Neural progenitor cell (in vitro differentiated cells): ENCODE data around the gene BRD3. TPM values are rescaled to one million over a fixed set of nuclear protein-coding genes. Genes with fewer than 3 reads are reported as not detected.

Source experiments
- DNase-seq: peaks from one replicate; pipeline ENCODE4 v3.0.0-alpha.2; 2016; ENCODE audit warnings: low spot score
- H2AFZ ChIP-seq: fragments of 200-600 bp; sonication (generic); replicated peaks from 2 replicates; pipeline ENCODE4 v1.6.1; 2016; ENCODE audit warnings: antibody characterized with exemption
- H3F3A ChIP-seq: fragments of 200-600 bp; sonication (generic); 2 replicates; pipeline ENCODE4 v1.6.1; 2016; ENCODE audit warnings: antibody characterized with exemption, low read depth
- H3K27ac ChIP-seq: fragments of 200-600 bp; sonication (generic); 2 replicates; pipeline ENCODE4 v1.5.1; 2016; ENCODE audit warnings: mild to moderate bottlenecking
- H3K27me3 ChIP-seq: fragments of 200-600 bp; sonication (generic); 2 replicates; pipeline ENCODE4 v1.6.1; 2016; ENCODE audit warnings: mild to moderate bottlenecking, moderate library complexity
- H3K36me3 ChIP-seq: fragments of 200-600 bp; sonication (generic); 2 replicates; pipeline ENCODE4 v1.5.1; 2016
- H3K4me1 ChIP-seq: fragments of 200-600 bp; sonication (generic); 2 replicates; pipeline ENCODE4 v1.6.1; 2016; ENCODE audit warnings: mixed run types
- H3K4me2 ChIP-seq: fragments of 200-600 bp; sonication (generic); 2 replicates; pipeline ENCODE4 v1.6.1; 2016
- H3K4me3 ChIP-seq: fragments of 200-600 bp; sonication (generic); 2 replicates; pipeline ENCODE4 v1.5.1; 2016
- H3K79me2 ChIP-seq: fragments of 200-600 bp; sonication (generic); 2 replicates; pipeline ENCODE4 v1.6.1; 2016; ENCODE audit warnings: low read depth
- H3K9ac ChIP-seq: fragments of 200-600 bp; sonication (generic); 2 replicates; pipeline ENCODE4 v1.6.1; 2016
- H3K9me3 ChIP-seq: fragments of 200-600 bp; sonication (generic); 2 replicates; pipeline ENCODE4 v1.5.1; 2016; ENCODE audit warnings: low read depth
- H4K20me1 ChIP-seq: fragments of 200-600 bp; sonication (generic); 2 replicates; pipeline ENCODE4 v1.6.1; 2016; ENCODE audit warnings: low read depth
- H3K27ac Mint-ChIP-seq: 3 replicates; pipeline ENCODE4 v1.8.0; 2021; ENCODE audit warnings: mixed read lengths
- H3K27me3 Mint-ChIP-seq: 2 replicates; pipeline ENCODE4 v1.8.0; 2022; ENCODE audit warnings: low read depth, mild to moderate bottlenecking, inconsistent platforms, moderate library complexity, mixed read lengths; ENCODE audit not compliant: insufficient read depth
- H3K36me3 Mint-ChIP-seq: 3 replicates; pipeline ENCODE4 v1.8.0; 2021; ENCODE audit warnings: mixed read lengths
- H3K4me1 Mint-ChIP-seq: 3 replicates; pipeline ENCODE4 v1.8.0; 2021; ENCODE audit warnings: mixed read lengths
- H3K4me3 Mint-ChIP-seq: 3 replicates; pipeline ENCODE4 v1.8.0; 2021; ENCODE audit warnings: mild to moderate bottlenecking, moderate library complexity, mixed read lengths
- H3K9me3 Mint-ChIP-seq: 3 replicates; pipeline ENCODE4 v1.8.0; 2020; ENCODE audit warnings: mixed read lengths
- EZH2 ChIP-seq: fragments of 200-600 bp; sonication (generic); IDR thresholded peaks from 2 replicates; pipeline ENCODE4 v1.6.1; 2017; ENCODE audit warnings: antibody characterized with exemption, mild to moderate bottlenecking, moderate library complexity
- EZH2phosphoT487 ChIP-seq: fragments of 200-600 bp; sonication (generic); IDR thresholded peaks from 2 replicates; pipeline ENCODE4 v1.6.1; 2017; ENCODE audit warnings: antibody characterized with exemption
- total RNA-seq: library from RNA; depleted of rRNA; stranded (reverse); fragments of >200 nt; gene quantifications from 2 replicates; pipeline ENCODE4 v1.2.3, GENCODE V29; 2015; ENCODE audit warnings: low replicate concordance
- TF ChIP-seq, protein P1 (sequence below): fragments of 200-600 bp; sonication (generic); IDR thresholded peaks from 2 replicates; pipeline ENCODE4 v1.5.1; 2017; ENCODE audit warnings: antibody characterized with exemption, mild to moderate bottlenecking

Gene BRD3
- total RNA-seq, 1 donor from 2014 or later, result 14.8 TPM

DNA sequence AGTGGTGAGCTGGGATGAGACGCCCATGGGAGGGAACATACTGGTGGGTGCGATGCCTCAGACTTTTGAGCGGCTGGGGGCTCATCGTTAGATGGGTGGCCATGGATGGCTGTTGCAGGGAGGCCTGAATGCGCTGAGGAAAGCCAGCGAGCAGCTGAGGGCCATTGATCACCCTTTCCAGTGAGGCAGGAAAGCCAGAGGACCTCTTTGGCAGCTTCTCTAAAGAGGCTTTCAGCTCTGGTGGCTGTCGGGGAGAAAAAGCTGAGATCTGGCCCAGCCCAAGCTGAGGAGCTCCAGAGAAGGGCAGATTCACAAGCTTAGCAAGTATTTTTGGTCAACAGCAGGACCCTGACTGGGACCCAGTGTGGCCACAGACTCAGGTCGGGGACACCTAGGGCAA lies 62.4 kb downstream of the BRD3 start:
- Mint-ChIP-seq H3K4me3 (no peak overlapping the region), H3K27ac (peak overlapping the region; percentile 33), H3K4me1 (peaks cover under 1% of the 10 kb centered on the region), H3K27me3 (peaks cover 9% of the 10 kb centered on the region), H3K9me3 (peaks cover 7% of the 10 kb centered on the region), H3K36me3 (no peaks in the 10 kb centered on the region)
- H3F3A ChIP-seq, result no peaks in the 10 kb centered on the region
- TF ChIP-seq EZH2phosphoT487 (no peak), EZH2 (no peak)
- TF ChIP-seq, protein P1, sequence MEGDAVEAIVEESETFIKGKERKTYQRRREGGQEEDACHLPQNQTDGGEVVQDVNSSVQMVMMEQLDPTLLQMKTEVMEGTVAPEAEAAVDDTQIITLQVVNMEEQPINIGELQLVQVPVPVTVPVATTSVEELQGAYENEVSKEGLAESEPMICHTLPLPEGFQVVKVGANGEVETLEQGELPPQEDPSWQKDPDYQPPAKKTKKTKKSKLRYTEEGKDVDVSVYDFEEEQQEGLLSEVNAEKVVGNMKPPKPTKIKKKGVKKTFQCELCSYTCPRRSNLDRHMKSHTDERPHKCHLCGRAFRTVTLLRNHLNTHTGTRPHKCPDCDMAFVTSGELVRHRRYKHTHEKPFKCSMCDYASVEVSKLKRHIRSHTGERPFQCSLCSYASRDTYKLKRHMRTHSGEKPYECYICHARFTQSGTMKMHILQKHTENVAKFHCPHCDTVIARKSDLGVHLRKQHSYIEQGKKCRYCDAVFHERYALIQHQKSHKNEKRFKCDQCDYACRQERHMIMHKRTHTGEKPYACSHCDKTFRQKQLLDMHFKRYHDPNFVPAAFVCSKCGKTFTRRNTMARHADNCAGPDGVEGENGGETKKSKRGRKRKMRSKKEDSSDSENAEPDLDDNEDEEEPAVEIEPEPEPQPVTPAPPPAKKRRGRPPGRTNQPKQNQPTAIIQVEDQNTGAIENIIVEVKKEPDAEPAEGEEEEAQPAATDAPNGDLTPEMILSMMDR, result no peak
- no peaks in the 10 kb centered on the region for H4K20me1 ChIP-seq
- no peaks in the 10 kb centered on the region for H3K79me2 ChIP-seq
- no peaks in the 10 kb centered on the region for H3K36me3 ChIP-seq
- no peak overlapping the region for H3K4me3 ChIP-seq
- no peaks in the 10 kb centered on the region for H3K27me3 ChIP-seq
- H3K9ac ChIP-seq, result no peak overlapping the region
- no peaks in the 10 kb centered on the region for H3K9me3 ChIP-seq
- no peak overlapping the region for H2AFZ ChIP-seq
- H3K4me1 ChIP-seq, result no peaks in the 10 kb centered on the region
- no peak overlapping the region for H3K27ac ChIP-seq
- H3K4me2 ChIP-seq, result no peak overlapping the region
- no peak for DNase-seq

DNA sequence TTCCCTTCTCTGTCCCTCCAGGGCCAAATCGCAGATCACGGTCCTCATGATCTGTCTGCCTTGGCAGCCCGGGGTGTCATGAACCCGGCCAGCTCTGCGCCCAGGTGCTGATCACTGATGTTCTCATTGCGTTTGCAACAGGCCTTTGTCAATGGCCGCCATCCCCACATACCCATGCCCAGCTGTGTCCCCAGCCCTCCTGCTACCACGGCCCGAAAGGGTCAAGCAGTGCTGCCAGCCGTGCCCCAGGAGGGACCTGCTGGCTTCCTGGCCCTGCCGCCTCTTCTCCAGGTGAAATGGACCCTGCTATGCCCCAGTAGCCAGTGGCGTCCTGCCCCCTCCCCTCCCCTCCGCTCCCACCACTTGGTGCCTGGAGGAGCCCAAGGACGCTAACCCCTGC lies 62.9 kb downstream of the BRD3 start:
- peaks cover 8% of the 10 kb centered on the region for H3K27me3 Mint-ChIP-seq
- Histone ChIP-seq H3K4me2 (no peak overlapping the region), H3K79me2 (no peaks in the 10 kb centered on the region), H3K36me3 (no peaks in the 10 kb centered on the region), H3K4me1 (no peaks in the 10 kb centered on the region), H3K4me3 (no peak overlapping the region), H3F3A (no peaks in the 10 kb centered on the region), H3K9me3 (no peaks in the 10 kb centered on the region), H2AFZ (no peak overlapping the region), H3K27ac (no peak overlapping the region), H3K27me3 (no peaks in the 10 kb centered on the region), H4K20me1 (no peaks in the 10 kb centered on the region), H3K9ac (no peak overlapping the region)
- no peak overlapping the region for H3K27ac Mint-ChIP-seq
- peaks cover 3% of the 10 kb centered on the region for H3K4me1 Mint-ChIP-seq
- TF ChIP-seq EZH2phosphoT487, result no peak
- TF ChIP-seq EZH2, result no peak
- TF ChIP-seq, protein P1, result no peak
- no peak overlapping the region for H3K4me3 Mint-ChIP-seq
- peaks cover 7% of the 10 kb centered on the region for H3K9me3 Mint-ChIP-seq
- no peak for DNase-seq
- H3K36me3 Mint-ChIP-seq, result no peaks in the 10 kb centered on the region

DNA sequence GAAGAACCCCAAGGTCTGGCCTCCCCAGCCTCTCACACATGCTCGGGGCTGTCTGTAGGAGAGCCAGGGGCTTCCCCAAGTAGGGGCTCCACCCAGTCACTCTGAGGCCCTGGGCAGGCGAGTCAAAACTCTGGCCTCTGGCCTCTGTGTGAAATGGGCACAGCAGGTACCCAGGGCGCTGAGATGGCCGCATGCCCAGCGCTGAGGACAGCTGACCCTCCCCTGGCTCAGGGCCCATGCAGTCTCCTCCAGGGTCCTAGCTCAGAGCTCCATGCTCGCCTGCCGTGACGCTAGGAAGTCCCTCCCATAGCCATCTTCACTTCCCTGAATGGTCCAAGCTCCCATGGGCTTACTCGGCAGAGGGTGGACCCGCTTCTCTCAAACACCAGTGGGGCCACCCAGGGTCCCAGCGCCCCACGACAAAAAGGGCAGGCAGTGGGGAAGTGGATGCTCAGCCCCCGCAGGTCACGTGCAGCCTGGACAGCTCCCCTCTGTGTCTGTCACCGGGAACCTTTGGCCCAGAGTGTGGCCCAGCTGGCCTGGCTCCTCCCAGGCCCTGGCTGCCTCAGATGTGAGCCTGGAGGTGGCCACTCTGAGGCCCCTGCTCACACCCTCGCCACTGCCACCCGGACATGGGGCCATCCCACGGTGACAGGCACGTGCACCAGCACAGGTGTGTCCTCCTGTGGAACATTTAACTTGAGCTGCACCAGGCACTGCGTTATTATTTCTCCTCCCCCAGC lies 63.5 kb downstream of the BRD3 start:
- no peaks in the 10 kb centered on the region for H3K79me2 ChIP-seq
- H3K4me1 Mint-ChIP-seq, result peaks cover 3% of the 10 kb centered on the region

More for the DNA sequence above, 63.5 kb downstream of the BRD3 start:
- no peak overlapping the region for H3K4me3 Mint-ChIP-seq
- no peaks in the 10 kb centered on the region for H3K36me3 ChIP-seq
- H4K20me1 ChIP-seq, result no peaks in the 10 kb centered on the region
- no peak for DNase-seq
- H3K27me3 Mint-ChIP-seq, result peaks cover 8% of the 10 kb centered on the region
- H3K27me3 ChIP-seq, result no peaks in the 10 kb centered on the region
- H3K4me1 ChIP-seq, result no peaks in the 10 kb centered on the region
- H3K9me3 ChIP-seq, result no peaks in the 10 kb centered on the region
- H3K4me2 ChIP-seq, result no peak overlapping the region
- peaks cover 4% of the 10 kb centered on the region for H3K9me3 Mint-ChIP-seq
- no peak overlapping the region for H3K9ac ChIP-seq
- no peak overlapping the region for H3K27ac ChIP-seq
- no peak overlapping the region for H2AFZ ChIP-seq
- H3K4me3 ChIP-seq, result no peak overlapping the region
- H3K27ac Mint-ChIP-seq, result no peak overlapping the region
- TF ChIP-seq EZH2phosphoT487 (no peak), EZH2 (no peak)
- TF ChIP-seq, protein P1, result no peak
- no peaks in the 10 kb centered on the region for H3K36me3 Mint-ChIP-seq
- no peaks in the 10 kb centered on the region for H3F3A ChIP-seq
